Peyer's patch (tissue), 4 donors: Measurements from ENCODE around the gene TNS3. TPM values are rescaled to one million over a fixed set of nuclear protein-coding genes. Genes with fewer than 3 reads are reported as not detected.

Experiments used
- DNase-seq, 3 donors: peaks; one replicate each; pipeline ENCODE4 v3.0.0-alpha.2; 2017 to 2019
- H3K27ac ChIP-seq, 4 donors: fragments of 200-600 bp; sonication (generic); one replicate each; pipeline ENCODE4 v1.5.1; 2016 to 2019
- H3K27me3 ChIP-seq, 2 donors: fragments of 200-600 bp; sonication (generic); one replicate each; pipeline ENCODE4 v1.5.1; 2019
- H3K36me3 ChIP-seq, 3 donors: fragments of 200-600 bp; sonication (generic); one replicate each; pipeline ENCODE4 v1.5.1; 2016 to 2019
- H3K4me1 ChIP-seq, 4 donors: fragments of 200-600 bp; sonication (generic); one replicate each; pipeline ENCODE4 v1.5.1; 2016 to 2019
- H3K4me3 ChIP-seq, 4 donors: fragments of 200-600 bp; sonication (generic); 1 replicate in 3 of 4; 2 replicates in 1 of 4; pipeline ENCODE4 v1.5.1; 2016 to 2019; ENCODE audit warnings: mild to moderate bottlenecking in 1 of 4
- H3K9me3 ChIP-seq, 4 donors: fragments of 200-600 bp; sonication (generic); one replicate each; pipeline ENCODE4 v1.5.1; 2016 to 2019; ENCODE audit warnings: mild to moderate bottlenecking in 1 of 4
- CTCF ChIP-seq, 6 experiments: fragments of 450-650 bp in 4 of 6; fragments of 200-600 bp in 2 of 6; sonication (generic) in 1 of 6; IDR thresholded peaks; one replicate each; pipeline ENCODE4 v1.5.1; 2017 to 2019; ENCODE audit warnings: antibody characterized with exemption in 6 of 6, mild to moderate bottlenecking in 3 of 6, moderate library complexity in 1 of 6
- POLR2A ChIP-seq, 2 donors: fragments of 450-650 bp; IDR thresholded peaks; one replicate each; pipeline ENCODE4 v1.5.1; 2017; ENCODE audit warnings: antibody characterized with exemption in 2 of 2, mild to moderate bottlenecking in 2 of 2, moderate library complexity in 2 of 2
- total RNA-seq, 4 donors: library from RNA; depleted of rRNA; stranded (reverse); fragments of >200 nt; gene quantifications; one replicate each; pipeline ENCODE4 v1.1.0, GENCODE V29; 2016

Gene TNS3
- total RNA-seq, 4 donors from 2014 or later = 79.5 to 157 (median 112) TPM

GRCh38 chr7:47531584-47532492, 50.1 kb downstream of the TNS3 start:
- no peak overlapping the region for H3K27ac ChIP-seq
- DNase-seq = peak in 1 of 3 donors; percentile 34

GRCh38 chr7:47529826-47530555, 51.9 kb downstream of the TNS3 start:
- Histone ChIP-seq H3K9me3 (no peaks in the 10 kb centered on the region), H3K27ac (peak overlapping the region in 1 of 4 donors; percentile 48), H3K36me3 (peaks cover 0 to 26% (median 0%) of the 10 kb centered on the region in 3 donors), H3K27me3 (no peaks in the 10 kb centered on the region), H3K4me3 (no peak overlapping the region), H3K4me1 (peaks cover 0 to 10% (median 0%) of the 10 kb centered on the region in 4 donors)
- DNase-seq = no peak
- TF ChIP-seq CTCF (IDR thresholded peaks at IDR 0.05) = no peak
- no peak for TF ChIP-seq POLR2A (IDR thresholded peaks at IDR 0.05)

More at GRCh38 chr7:47531584-47532492, 50.1 kb downstream of the TNS3 start:
- TF ChIP-seq CTCF (IDR thresholded peaks at IDR 0.05) = no peak
- TF ChIP-seq POLR2A (IDR thresholded peaks at IDR 0.05) = no peak
- Histone ChIP-seq H3K4me3 (no peak overlapping the region), H3K9me3 (no peaks in the 10 kb centered on the region), H3K27me3 (no peaks in the 10 kb centered on the region), H3K4me1 (peaks cover 0 to 28% (median 0%) of the 10 kb centered on the region in 4 donors), H3K36me3 (peaks cover 0 to 12% (median 0%) of the 10 kb centered on the region in 3 donors)

GRCh38 chr7:47529405-47529804, 52.5 kb downstream of the TNS3 start:
- Histone ChIP-seq H3K36me3 (peaks cover 0 to 29% (median 0%) of the 10 kb centered on the region in 3 donors), H3K4me1 (peaks cover 0 to 4% (median 0%) of the 10 kb centered on the region in 4 donors), H3K27me3 (no peaks in the 10 kb centered on the region), H3K27ac (peak overlapping the region in 1 of 4 donors; percentile 48), H3K4me3 (no peak overlapping the region), H3K9me3 (no peaks in the 10 kb centered on the region)
- no peak for TF ChIP-seq POLR2A (IDR thresholded peaks at IDR 0.05)
- TF ChIP-seq CTCF (IDR thresholded peaks at IDR 0.05) = no peak
- no peak for DNase-seq

- H3K4me1 ChIP-seq = no peaks in the 10 kb centered on the region
- no peak for TF ChIP-seq CTCF (IDR thresholded peaks at IDR 0.05)
- no peak for TF ChIP-seq POLR2A (IDR thresholded peaks at IDR 0.05)
- H3K36me3 ChIP-seq = peaks cover 0 to 37% (median 0%) of the 10 kb centered on the region in 3 donors
- no peak overlapping the region for H3K27ac ChIP-seq
- DNase-seq = no peak
- no peaks in the 10 kb centered on the region for H3K27me3 ChIP-seq
- no peak overlapping the region for H3K4me3 ChIP-seq
- H3K9me3 ChIP-seq = no peaks in the 10 kb centered on the region
These were observed 53.4 kb downstream of the TNS3 start for GRCh38 chr7:47528471-47528870.

GRCh38 chr7:47526466-47526865, 55.4 kb downstream of the TNS3 start:
- TF ChIP-seq POLR2A (IDR thresholded peaks at IDR 0.05) (no peak), CTCF (IDR thresholded peaks at IDR 0.05) (no peak)
- Histone ChIP-seq H3K4me3 (no peak overlapping the region), H3K27ac (no peak overlapping the region), H3K36me3 (peaks cover 0 to 41% (median 0%) of the 10 kb centered on the region in 3 donors), H3K27me3 (no peaks in the 10 kb centered on the region), H3K4me1 (peaks cover 0 to 3% (median 0%) of the 10 kb centered on the region in 4 donors), H3K9me3 (no peaks in the 10 kb centered on the region)
- peak in 1 of 3 donors; percentile 49 for DNase-seq
